ENCODE data around the gene DSG1.

DNA sequence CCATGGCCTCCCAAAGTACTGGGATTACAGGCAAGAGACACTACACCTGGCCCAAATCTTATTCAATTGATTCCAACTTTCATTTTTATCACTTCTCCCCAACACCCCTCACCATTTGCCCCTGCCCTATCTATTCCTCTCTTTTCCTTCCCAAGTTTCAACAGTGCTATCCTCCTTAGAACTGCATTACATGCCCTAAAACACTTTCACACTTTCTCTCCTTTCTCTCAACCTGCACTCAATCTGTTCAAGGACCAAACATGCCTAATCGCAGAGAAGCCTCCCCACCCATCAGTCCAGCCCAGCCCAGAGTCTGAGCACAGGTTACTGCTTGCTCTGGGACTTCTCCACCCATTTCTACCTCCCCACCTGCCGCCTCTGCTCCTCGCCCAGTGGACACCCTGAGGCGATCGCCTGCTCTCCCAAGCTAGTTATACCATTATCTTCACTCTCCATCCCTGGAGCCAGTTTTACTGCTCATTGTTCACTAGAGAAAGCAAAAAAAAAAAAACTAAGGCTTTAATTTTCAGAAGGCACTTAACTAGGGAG lies 23.7 kb upstream of the DSG1 start:
- TF ChIP-seq SMC3 (conservative IDR thresholded peaks at IDR 0.05; ENCODE audit: poor library complexity) = no peak
- TF ChIP-seq, protein P1, sequence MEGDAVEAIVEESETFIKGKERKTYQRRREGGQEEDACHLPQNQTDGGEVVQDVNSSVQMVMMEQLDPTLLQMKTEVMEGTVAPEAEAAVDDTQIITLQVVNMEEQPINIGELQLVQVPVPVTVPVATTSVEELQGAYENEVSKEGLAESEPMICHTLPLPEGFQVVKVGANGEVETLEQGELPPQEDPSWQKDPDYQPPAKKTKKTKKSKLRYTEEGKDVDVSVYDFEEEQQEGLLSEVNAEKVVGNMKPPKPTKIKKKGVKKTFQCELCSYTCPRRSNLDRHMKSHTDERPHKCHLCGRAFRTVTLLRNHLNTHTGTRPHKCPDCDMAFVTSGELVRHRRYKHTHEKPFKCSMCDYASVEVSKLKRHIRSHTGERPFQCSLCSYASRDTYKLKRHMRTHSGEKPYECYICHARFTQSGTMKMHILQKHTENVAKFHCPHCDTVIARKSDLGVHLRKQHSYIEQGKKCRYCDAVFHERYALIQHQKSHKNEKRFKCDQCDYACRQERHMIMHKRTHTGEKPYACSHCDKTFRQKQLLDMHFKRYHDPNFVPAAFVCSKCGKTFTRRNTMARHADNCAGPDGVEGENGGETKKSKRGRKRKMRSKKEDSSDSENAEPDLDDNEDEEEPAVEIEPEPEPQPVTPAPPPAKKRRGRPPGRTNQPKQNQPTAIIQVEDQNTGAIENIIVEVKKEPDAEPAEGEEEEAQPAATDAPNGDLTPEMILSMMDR (IDR thresholded peaks at IDR 0.05; ENCODE audit: poor library complexity, severe bottlenecking) = no peak
- TF ChIP-seq POLR2AphosphoS5 (IDR thresholded peaks at IDR 0.05) = no peak
- TF ChIP-seq EZH2 (IDR thresholded peaks at IDR 0.05; ENCODE audit: borderline replicate concordance, insufficient read depth, low read length, poor library complexity, severe bottlenecking) = no peak
- no peak for TF ChIP-seq EP300 (conservative IDR thresholded peaks at IDR 0.05; ENCODE audit: poor library complexity, severe bottlenecking)
- no peak for TF ChIP-seq MXI1 (conservative IDR thresholded peaks at IDR 0.05; ENCODE audit: poor library complexity, severe bottlenecking)
- no peak for TF ChIP-seq TAF1 (IDR thresholded peaks at IDR 0.05; ENCODE audit: low read depth)
